IPS-18a (cell line): ENCODE data around the gene FES.

ENCODE experiments used
- H3K27ac ChIP-seq: one replicate; pipeline ENCODE4 v1.5.1; 2013; ENCODE audit warnings: low read length
- H3K27me3 ChIP-seq: one replicate; pipeline ENCODE4 v1.6.1; 2013; ENCODE audit warnings: mild to moderate bottlenecking, low read length; ENCODE audit not compliant: control insufficient read depth, insufficient read depth
- H3K36me3 ChIP-seq: one replicate; pipeline ENCODE4 v1.6.1; 2013; ENCODE audit warnings: low read depth, low read length; ENCODE audit not compliant: control insufficient read depth
- H3K4me1 ChIP-seq: one replicate; pipeline ENCODE4 v1.6.1; 2013; ENCODE audit warnings: low read depth, low read length; ENCODE audit not compliant: control insufficient read depth
- H3K4me3 ChIP-seq: one replicate; pipeline ENCODE4 v1.5.1; 2013; ENCODE audit warnings: low read length
- H3K9ac ChIP-seq: one replicate; pipeline ENCODE4 v1.6.1; 2013; ENCODE audit warnings: mild to moderate bottlenecking, low read length, moderate library complexity
- H3K9me3 ChIP-seq: one replicate; pipeline ENCODE4 v1.6.1; 2013; ENCODE audit warnings: low read depth, low read length; ENCODE audit not compliant: control insufficient read depth

Gene FES

GRCh38 chr15:90879730-90880366 is 4.5 kb upstream of the FES start:
- Histone ChIP-seq H3K4me3 (no peak overlapping the region), H3K9me3 (no peaks in the 10 kb centered on the region), H3K36me3 (peaks cover 26% of the 10 kb centered on the region), H3K4me1 (peaks cover 7% of the 10 kb centered on the region), H3K9ac (no peak overlapping the region), H3K27me3 (no peaks in the 10 kb centered on the region), H3K27ac (no peak overlapping the region)

- H3K4me1 ChIP-seq: peaks cover 7% of the 10 kb centered on the region
- peaks cover 26% of the 10 kb centered on the region for H3K36me3 ChIP-seq
- H3K27ac ChIP-seq: no peak overlapping the region
- H3K9me3 ChIP-seq: no peaks in the 10 kb centered on the region
- no peak overlapping the region for H3K9ac ChIP-seq
- H3K27me3 ChIP-seq: no peaks in the 10 kb centered on the region
- no peak overlapping the region for H3K4me3 ChIP-seq
Measured at GRCh38 chr15:90880381-90881145, 3.7 kb upstream of the FES start.

DNA sequence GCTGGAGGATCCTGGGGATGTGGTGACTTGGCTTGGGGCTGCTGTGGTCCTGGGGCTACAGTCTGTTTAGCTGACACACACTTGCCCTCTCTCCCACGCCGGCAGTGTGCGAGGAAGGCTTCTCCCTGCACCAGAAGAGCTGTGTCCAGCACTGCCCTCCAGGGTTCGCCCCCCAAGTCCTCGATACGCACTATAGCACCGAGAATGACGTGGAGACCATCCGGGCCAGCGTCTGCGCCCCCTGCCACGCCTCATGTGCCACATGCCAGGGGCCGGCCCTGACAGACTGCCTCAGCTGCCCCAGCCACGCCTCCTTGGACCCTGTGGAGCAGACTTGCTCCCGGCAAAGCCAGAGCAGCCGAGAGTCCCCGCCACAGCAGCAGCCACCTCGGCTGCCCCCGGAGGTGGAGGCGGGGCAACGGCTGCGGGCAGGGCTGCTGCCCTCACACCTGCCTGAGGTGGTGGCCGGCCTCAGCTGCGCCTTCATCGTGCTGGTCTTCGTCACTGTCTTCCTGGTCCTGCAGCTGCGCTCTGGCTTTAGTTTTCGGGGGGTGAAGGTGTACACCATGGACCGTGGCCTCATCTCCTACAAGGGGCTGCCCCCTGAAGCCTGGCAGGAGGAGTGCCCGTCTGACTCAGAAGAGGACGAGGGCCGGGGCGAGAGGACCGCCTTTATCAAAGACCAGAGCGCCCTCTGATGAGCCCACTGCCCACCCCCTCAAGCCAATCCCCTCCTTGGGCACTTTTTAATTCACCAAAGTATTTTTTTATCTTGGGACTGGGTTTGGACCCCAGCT is 2.9 kb upstream of the FES start:
- H3K4me1 ChIP-seq: peaks cover 7% of the 10 kb centered on the region
- H3K36me3 ChIP-seq: peaks cover 26% of the 10 kb centered on the region
- H3K27ac ChIP-seq: no peak overlapping the region
- no peak overlapping the region for H3K9ac ChIP-seq
- no peaks in the 10 kb centered on the region for H3K27me3 ChIP-seq
- no peaks in the 10 kb centered on the region for H3K9me3 ChIP-seq
- H3K4me3 ChIP-seq: no peak overlapping the region

GRCh38 chr15:90881978-90882721 is 2.2 kb upstream of the FES start:
- H3K9ac ChIP-seq: no peak overlapping the region
- H3K4me3 ChIP-seq: no peak overlapping the region
- peaks cover 7% of the 10 kb centered on the region for H3K4me1 ChIP-seq
- no peak overlapping the region for H3K27ac ChIP-seq
- H3K36me3 ChIP-seq: peaks cover 21% of the 10 kb centered on the region
- no peaks in the 10 kb centered on the region for H3K27me3 ChIP-seq
- no peaks in the 10 kb centered on the region for H3K9me3 ChIP-seq

DNA sequence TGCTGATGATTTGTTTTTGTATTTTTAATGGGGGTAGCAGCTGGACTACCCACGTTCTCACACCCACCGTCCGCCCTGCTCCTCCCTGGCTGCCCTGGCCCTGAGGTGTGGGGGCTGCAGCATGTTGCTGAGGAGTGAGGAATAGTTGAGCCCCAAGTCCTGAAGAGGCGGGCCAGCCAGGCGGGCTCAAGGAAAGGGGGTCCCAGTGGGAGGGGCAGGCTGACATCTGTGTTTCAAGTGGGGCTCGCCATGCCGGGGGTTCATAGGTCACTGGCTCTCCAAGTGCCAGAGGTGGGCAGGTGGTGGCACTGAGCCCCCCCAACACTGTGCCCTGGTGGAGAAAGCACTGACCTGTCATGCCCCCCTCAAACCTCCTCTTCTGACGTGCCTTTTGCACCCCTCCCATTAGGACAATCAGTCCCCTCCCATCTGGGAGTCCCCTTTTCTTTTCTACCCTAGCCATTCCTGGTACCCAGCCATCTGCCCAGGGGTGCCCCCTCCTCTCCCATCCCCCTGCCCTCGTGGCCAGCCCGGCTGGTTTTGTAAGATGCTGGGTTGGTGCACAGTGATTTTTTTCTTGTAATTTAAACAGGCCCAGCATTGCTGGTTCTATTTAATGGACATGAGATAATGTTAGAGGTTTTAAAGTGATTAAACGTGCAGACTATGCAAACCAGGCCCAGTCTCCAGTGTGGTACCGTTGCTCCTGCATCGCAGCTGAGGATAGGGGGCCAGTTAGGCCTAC is 1.4 kb upstream of the FES start:
- Histone ChIP-seq H3K4me3 (no peak overlapping the region), H3K27me3 (no peaks in the 10 kb centered on the region), H3K9ac (no peak overlapping the region), H3K36me3 (peaks cover 16% of the 10 kb centered on the region), H3K9me3 (no peaks in the 10 kb centered on the region), H3K27ac (no peak overlapping the region), H3K4me1 (peaks cover 7% of the 10 kb centered on the region)

GRCh38 chr15:90883526-90883975 is 753 bp upstream of the FES start:
- Histone ChIP-seq H3K9me3 (no peaks in the 10 kb centered on the region), H3K36me3 (peaks cover 13% of the 10 kb centered on the region), H3K27ac (no peak overlapping the region), H3K27me3 (no peaks in the 10 kb centered on the region), H3K4me3 (peak overlapping the region; percentile 48), H3K9ac (peak overlapping the region; percentile 54), H3K4me1 (peaks cover 7% of the 10 kb centered on the region)

DNA sequence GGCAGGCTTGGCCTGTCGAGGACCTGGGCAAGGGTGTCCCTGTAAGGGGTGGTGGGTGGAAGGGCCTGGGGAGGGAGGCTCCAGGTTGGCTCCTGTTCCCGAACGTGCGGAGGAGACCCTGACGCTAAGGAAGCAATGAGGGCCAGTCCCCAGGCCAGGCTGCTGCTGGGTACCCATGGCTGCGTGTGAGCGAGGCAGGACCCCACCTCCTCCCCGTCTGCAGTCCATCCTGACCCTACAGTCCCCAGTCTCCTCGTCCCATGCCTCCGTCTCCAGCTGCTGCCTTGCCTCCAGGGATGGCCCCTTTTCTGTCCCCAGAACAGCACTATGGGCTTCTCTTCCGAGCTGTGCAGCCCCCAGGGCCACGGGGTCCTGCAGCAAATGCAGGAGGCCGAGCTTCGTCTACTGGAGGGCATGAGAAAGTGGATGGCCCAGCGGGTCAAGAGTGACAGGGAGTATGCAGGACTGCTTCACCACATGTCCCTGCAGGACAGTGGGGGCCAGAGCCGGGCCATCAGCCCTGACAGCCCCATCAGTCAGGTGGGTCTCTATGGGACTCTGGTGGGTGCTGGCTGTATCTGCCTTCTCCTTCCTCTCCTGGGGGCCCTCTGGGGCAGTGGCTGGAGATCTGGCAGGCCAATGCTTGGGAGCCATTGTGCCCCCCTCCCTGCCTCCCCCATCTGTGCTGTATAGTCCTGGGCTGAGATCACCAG is 571 bp downstream of the FES start:
- peaks cover under 1% of the 10 kb centered on the region for H3K36me3 ChIP-seq
- H3K9ac ChIP-seq: peak overlapping the region; percentile 54
- H3K4me1 ChIP-seq: peaks cover 7% of the 10 kb centered on the region
- no peaks in the 10 kb centered on the region for H3K27me3 ChIP-seq
- no peak overlapping the region for H3K27ac ChIP-seq
- peak overlapping the region; percentile 48 for H3K4me3 ChIP-seq
- no peaks in the 10 kb centered on the region for H3K9me3 ChIP-seq

- H3K9me3 ChIP-seq: no peaks in the 10 kb centered on the region
- no peaks in the 10 kb centered on the region for H3K36me3 ChIP-seq
- no peak overlapping the region for H3K27ac ChIP-seq
- no peak overlapping the region for H3K9ac ChIP-seq
- H3K27me3 ChIP-seq: no peaks in the 10 kb centered on the region
- H3K4me3 ChIP-seq: no peak overlapping the region
- H3K4me1 ChIP-seq: peaks cover 7% of the 10 kb centered on the region
Measured at GRCh38 chr15:90885432-90886290, 1.4 kb downstream of the FES start.

- Histone ChIP-seq H3K9ac (no peak overlapping the region), H3K4me3 (no peak overlapping the region), H3K36me3 (no peaks in the 10 kb centered on the region), H3K27me3 (no peaks in the 10 kb centered on the region), H3K4me1 (peaks cover 7% of the 10 kb centered on the region), H3K27ac (no peak overlapping the region), H3K9me3 (no peaks in the 10 kb centered on the region)
Measured at GRCh38 chr15:90886291-90886614, 1.9 kb downstream of the FES start.

DNA sequence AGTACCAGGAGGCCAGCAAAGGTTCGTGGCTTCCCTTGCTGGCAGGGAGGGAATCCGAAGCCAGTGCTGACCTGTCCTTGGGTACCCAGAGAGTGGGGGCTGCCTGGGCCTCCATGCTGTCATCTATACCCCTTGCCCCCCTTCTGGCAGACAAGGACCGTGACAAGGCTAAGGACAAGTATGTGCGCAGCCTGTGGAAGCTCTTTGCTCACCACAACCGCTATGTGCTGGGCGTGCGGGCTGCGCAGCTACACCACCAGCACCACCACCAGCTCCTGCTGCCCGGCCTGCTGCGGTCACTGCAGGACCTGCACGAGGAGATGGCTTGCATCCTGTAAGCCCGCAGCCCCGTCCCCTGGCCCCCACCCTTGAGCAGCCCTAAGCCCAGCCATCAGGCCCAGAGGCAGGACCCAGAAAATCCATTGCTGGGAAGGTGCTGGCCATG is 2.8 kb downstream of the FES start:
- H3K36me3 ChIP-seq: no peaks in the 10 kb centered on the region
- H3K9me3 ChIP-seq: no peaks in the 10 kb centered on the region
- no peaks in the 10 kb centered on the region for H3K27me3 ChIP-seq
- H3K9ac ChIP-seq: no peak overlapping the region
- H3K4me3 ChIP-seq: no peak overlapping the region
- no peak overlapping the region for H3K27ac ChIP-seq
- peaks cover 7% of the 10 kb centered on the region for H3K4me1 ChIP-seq
